ENCODE data around the gene TUBB3. TPM values are rescaled to one million over a fixed set of nuclear protein-coding genes. Genes with fewer than 3 reads are reported as not detected.

Gene TUBB3
- total RNA-seq, 4 donors from 2014 or later: 1.8 to 7.0 TPM; not detected in 2

DNA sequence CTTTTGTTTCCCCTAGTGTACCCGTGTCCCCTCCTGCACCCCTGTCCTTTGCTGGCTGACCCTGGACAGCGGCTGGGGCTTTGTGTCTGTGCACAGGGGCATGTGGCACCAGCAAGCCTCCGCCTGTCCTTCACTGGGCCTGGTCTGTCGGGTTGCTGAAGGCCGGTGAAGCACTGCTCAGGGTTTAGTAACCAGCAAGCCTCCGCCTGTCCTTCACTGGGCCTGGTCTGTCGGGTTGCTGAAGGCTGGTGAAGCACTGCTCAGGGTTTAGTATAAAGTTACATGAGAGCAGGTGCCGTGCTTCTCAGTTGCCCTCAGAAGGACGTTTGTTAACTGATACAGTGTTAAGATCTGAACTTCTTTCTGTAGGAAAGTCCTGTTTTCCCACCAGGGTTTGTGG lies 59.2 kb downstream of the TUBB3 start:
- TF ChIP-seq, protein P1, sequence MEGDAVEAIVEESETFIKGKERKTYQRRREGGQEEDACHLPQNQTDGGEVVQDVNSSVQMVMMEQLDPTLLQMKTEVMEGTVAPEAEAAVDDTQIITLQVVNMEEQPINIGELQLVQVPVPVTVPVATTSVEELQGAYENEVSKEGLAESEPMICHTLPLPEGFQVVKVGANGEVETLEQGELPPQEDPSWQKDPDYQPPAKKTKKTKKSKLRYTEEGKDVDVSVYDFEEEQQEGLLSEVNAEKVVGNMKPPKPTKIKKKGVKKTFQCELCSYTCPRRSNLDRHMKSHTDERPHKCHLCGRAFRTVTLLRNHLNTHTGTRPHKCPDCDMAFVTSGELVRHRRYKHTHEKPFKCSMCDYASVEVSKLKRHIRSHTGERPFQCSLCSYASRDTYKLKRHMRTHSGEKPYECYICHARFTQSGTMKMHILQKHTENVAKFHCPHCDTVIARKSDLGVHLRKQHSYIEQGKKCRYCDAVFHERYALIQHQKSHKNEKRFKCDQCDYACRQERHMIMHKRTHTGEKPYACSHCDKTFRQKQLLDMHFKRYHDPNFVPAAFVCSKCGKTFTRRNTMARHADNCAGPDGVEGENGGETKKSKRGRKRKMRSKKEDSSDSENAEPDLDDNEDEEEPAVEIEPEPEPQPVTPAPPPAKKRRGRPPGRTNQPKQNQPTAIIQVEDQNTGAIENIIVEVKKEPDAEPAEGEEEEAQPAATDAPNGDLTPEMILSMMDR (IDR thresholded peaks at IDR 0.05; ENCODE audit: low read depth): no peak

- TF ChIP-seq, protein P1 (IDR thresholded peaks at IDR 0.05; ENCODE audit: low read depth): no peak
Observed at GRCh38 chr16:89983536-89983935, 60.4 kb downstream of the TUBB3 start.

GRCh38 chr16:89984216-89984615 lies 61.1 kb downstream of the TUBB3 start:
- TF ChIP-seq, protein P1 (IDR thresholded peaks at IDR 0.05; ENCODE audit: low read depth): no peak

DNA sequence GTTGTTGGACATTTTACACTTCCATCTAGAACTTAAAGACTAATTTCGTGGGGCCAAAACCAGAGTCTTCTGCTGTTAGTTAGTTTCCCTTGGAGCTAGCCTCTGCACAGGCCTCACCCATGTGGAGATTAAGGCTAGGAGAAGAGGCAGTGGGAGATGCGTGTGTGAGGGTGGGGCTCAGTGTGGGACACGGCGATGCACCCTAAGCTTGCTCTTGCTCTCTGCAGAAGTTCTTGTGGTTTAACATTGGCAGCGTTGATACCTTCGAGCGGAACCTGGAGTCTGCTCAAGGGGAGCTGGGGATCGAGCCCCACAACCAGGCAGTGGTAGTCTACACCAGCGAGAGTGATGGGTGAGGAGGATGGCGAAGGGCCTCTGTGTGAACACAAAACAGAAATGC lies 62.1 kb downstream of the TUBB3 start:
- TF ChIP-seq, protein P1 (IDR thresholded peaks at IDR 0.05; ENCODE audit: low read depth): no peak

Other genes starting within 250 kb of the TUBB3 start
- gene CDK10, start 236.7 kb upstream of the TUBB3 start, total RNA-seq: 10 to 100 TPM; 15.0 to 38.4 (median 29.0) TPM
- gene SPATA2L, start 221.6 kb upstream of the TUBB3 start, total RNA-seq: 10 to 100 TPM in 2 of 4 donors, 1 to 10 TPM in 2; 7.7 to 10.7 (median 9.4) TPM
- gene VPS9D1, start 202.4 kb upstream of the TUBB3 start, total RNA-seq: 10 to 100 TPM in 1 of 4 donors, 1 to 10 TPM in 3; 1.5 to 10.5 (median 3.6) TPM
- 10 to 100 TPM; 10.9 to 39.6 (median 22.2) TPM for gene ZNF276, start 201.8 kb upstream of the TUBB3 start, total RNA-seq
- 1 to 10 TPM; 2.1 to 9.5 (median 3.7) TPM for gene FANCA, start 106.7 kb upstream of the TUBB3 start, total RNA-seq
- 1 to 10 TPM; 1.1 to 5.1 (median 3.0) TPM for gene SPIRE2, start 94.9 kb upstream of the TUBB3 start, total RNA-seq
- gene TCF25, start 49.8 kb upstream of the TUBB3 start, total RNA-seq: 100 to 1,000 TPM; 147 to 240 (median 148) TPM
- gene MC1R, start 4.5 kb upstream of the TUBB3 start, total RNA-seq: 1 to 10 TPM in 3 of 4 donors, under 1 TPM in 1; 0.98 to 5.3 (median 3.8) TPM
- gene DEF8, start 25.4 kb downstream of the TUBB3 start, total RNA-seq: 10 to 100 TPM; 45.7 to 95.4 (median 74.2) TPM
- 1 to 10 TPM in 2 of 4 donors, not detected in 2; 1.3 to 1.4 TPM for gene DBNDD1, start 96.1 kb downstream of the TUBB3 start, total RNA-seq
- gene PRDM7, start 154.0 kb downstream of the TUBB3 start, total RNA-seq: not detected